Uterus (tissue), 4 donors: ENCODE results near the gene BCDIN3D. TPM values are rescaled to one million over a fixed set of nuclear protein-coding genes. Genes with fewer than 3 reads are reported as not detected.

Experiments used
- DNase-seq, 2 donors: peaks; one replicate each; pipeline ENCODE4 v3.0.0-alpha.2; 2019 to 2020
- H3K27ac ChIP-seq, 2 donors: fragments of 200-600 bp; sonication (generic); 1 replicate in 1 of 2; 2 replicates in 1 of 2; pipeline ENCODE4 v1.5.1; 2016 to 2018
- H3K27me3 ChIP-seq, 2 donors: fragments of 200-600 bp; sonication (generic); one replicate each; pipeline ENCODE4 v1.5.1; 2018 to 2019; ENCODE audit warnings: control low read depth in 1 of 2
- H3K36me3 ChIP-seq, 2 donors: fragments of 200-600 bp; sonication (generic); one replicate each; pipeline ENCODE4 v1.5.1; 2019; ENCODE audit warnings: control low read depth in 1 of 2
- H3K4me1 ChIP-seq, 2 donors: fragments of 200-600 bp; sonication (generic); one replicate each; pipeline ENCODE4 v1.5.1; 2018 to 2019; ENCODE audit warnings: control low read depth in 1 of 2
- H3K4me3 ChIP-seq, 2 donors: fragments of 200-600 bp; sonication (generic); 1 replicate in 1 of 2; 2 replicates in 1 of 2; pipeline ENCODE4 v1.5.1; 2018 to 2019; ENCODE audit warnings: mild to moderate bottlenecking in 1 of 2
- H3K9me3 ChIP-seq, 2 donors: fragments of 200-600 bp; sonication (generic); one replicate each; pipeline ENCODE4 v1.5.1; 2019; ENCODE audit warnings: control low read depth in 1 of 2
- POLR2A ChIP-seq, 2 donors: fragments of 450-650 bp; IDR thresholded peaks; one replicate each; pipeline ENCODE4 v1.6.1; 2016; ENCODE audit warnings: antibody characterized with exemption in 2 of 2, mild to moderate bottlenecking in 1 of 2, moderate library complexity in 1 of 2
- intact Hi-C: fragments of 100-400 bp; cut with DNase I; formaldehyde crosslinking; loops from one replicate; pipeline ENCODE4 v1.15.1; 2023; ENCODE audit warnings: low total_unique reads
- total RNA-seq, 4 donors: library from RNA; depleted of rRNA in 3 of 4; stranded (reverse); fragments of >200 nt in 3 of 4; gene quantifications; one replicate each; pipeline versions ENCODE4 v1.1.0 to v1.2.4, GENCODE V29; 2014 to 2023
- TF ChIP-seq, protein P1 (sequence below), 4 experiments: fragments of 200-600 bp in 2 of 4; fragments of 450-650 bp in 2 of 4; sonication (generic) in 2 of 4; IDR thresholded peaks; one replicate each; pipeline ENCODE4 v1.5.1; 2016 to 2019; ENCODE audit warnings: antibody characterized with exemption in 4 of 4, mild to moderate bottlenecking in 2 of 4, moderate library complexity in 1 of 4
- donor health status: DM: yes; HTN: yes; CAD: no.

Gene BCDIN3D
- total RNA-seq, 4 donors from 2014 or later: 2.1 to 7.2 (median 2.7) TPM

- no peak overlapping the region for H3K4me3 ChIP-seq
- peak overlapping the region; percentile 72 to 88 for H3K27ac ChIP-seq
- peak; percentile 97 for DNase-seq
- TF ChIP-seq POLR2A (IDR thresholded peaks at IDR 0.05): peak in 1 of 2 donors; percentile 16
- TF ChIP-seq, protein P1, sequence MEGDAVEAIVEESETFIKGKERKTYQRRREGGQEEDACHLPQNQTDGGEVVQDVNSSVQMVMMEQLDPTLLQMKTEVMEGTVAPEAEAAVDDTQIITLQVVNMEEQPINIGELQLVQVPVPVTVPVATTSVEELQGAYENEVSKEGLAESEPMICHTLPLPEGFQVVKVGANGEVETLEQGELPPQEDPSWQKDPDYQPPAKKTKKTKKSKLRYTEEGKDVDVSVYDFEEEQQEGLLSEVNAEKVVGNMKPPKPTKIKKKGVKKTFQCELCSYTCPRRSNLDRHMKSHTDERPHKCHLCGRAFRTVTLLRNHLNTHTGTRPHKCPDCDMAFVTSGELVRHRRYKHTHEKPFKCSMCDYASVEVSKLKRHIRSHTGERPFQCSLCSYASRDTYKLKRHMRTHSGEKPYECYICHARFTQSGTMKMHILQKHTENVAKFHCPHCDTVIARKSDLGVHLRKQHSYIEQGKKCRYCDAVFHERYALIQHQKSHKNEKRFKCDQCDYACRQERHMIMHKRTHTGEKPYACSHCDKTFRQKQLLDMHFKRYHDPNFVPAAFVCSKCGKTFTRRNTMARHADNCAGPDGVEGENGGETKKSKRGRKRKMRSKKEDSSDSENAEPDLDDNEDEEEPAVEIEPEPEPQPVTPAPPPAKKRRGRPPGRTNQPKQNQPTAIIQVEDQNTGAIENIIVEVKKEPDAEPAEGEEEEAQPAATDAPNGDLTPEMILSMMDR (IDR thresholded peaks at IDR 0.05): peak in 1 of 4 experiments; percentile 34
- H3K4me1 ChIP-seq: peaks cover 15 to 20% of the 10 kb centered on the region in 2 donors
- no peaks in the 10 kb centered on the region for H3K27me3 ChIP-seq
- H3K36me3 ChIP-seq: no peaks in the 10 kb centered on the region
- no peaks in the 10 kb centered on the region for H3K9me3 ChIP-seq
- intact Hi-C loops: loop anchor here (5.0 kb wide), 1 partner anchor 98 kb away; no protein-coding TSS in a partner anchor
These were observed 26.3 kb upstream of the BCDIN3D start for GRCh38 chr12:49868952-49869815.

GRCh38 chr12:49868449-49868848 is 25.5 kb upstream of the BCDIN3D start:
- Histone ChIP-seq H3K4me3 (no peak overlapping the region), H3K4me1 (peaks cover 15 to 20% of the 10 kb centered on the region in 2 donors), H3K27me3 (no peaks in the 10 kb centered on the region), H3K36me3 (no peaks in the 10 kb centered on the region), H3K9me3 (no peaks in the 10 kb centered on the region), H3K27ac (peak overlapping the region; percentile 72 to 88)
- TF ChIP-seq, protein P1 (IDR thresholded peaks at IDR 0.05): no peak
- TF ChIP-seq POLR2A (IDR thresholded peaks at IDR 0.05): no peak
- peak; percentile 36 to 48 for DNase-seq
- intact Hi-C loops: loop anchor here (5.0 kb wide), 1 partner anchor 99 kb away; no protein-coding TSS in a partner anchor

DNA sequence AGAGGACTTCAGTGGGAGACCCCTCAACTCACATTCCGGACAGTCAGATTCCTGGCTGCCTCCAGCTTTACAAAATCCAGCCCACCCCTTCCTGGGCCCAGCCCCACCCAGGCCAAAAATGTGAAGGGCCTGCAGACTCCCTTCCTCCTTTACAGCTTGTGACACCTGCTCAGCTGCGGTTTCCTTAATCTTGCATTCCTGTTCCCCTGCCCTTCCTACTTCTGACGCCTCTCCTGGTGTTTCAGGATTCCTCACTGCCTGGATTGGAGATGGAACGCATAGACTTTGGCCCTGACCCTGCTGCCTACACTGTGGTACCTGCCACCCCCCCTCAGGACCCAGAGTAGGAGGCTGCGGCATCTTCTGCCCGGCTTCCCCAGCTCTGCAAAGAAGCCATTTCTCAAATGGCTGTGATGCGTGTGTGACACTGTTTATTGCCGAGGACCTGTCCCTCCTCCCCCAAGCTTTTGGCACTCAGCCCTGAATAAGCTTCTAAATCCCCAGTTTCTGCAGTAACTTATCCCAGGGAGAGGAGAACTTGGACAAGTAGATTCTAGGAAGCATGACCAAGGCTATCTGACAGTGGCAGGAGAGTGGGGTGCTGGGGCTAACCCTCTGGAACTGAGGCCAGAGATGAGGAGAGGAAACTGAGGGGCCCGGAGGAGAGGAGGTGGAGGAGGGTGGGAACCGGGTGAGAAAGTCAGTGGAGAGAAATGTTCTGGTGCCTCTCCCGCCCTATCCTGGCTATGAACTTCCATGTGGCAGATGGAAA is 24.9 kb upstream of the BCDIN3D start:
- peaks cover 15 to 20% of the 10 kb centered on the region in 2 donors for H3K4me1 ChIP-seq
- H3K36me3 ChIP-seq: no peaks in the 10 kb centered on the region
- no peak overlapping the region for H3K4me3 ChIP-seq
- TF ChIP-seq POLR2A (IDR thresholded peaks at IDR 0.05): no peak
- TF ChIP-seq, protein P1 (IDR thresholded peaks at IDR 0.05): no peak
- no peak for DNase-seq
- intact Hi-C loops: loop anchor here (5.0 kb wide), 1 partner anchor 100 kb away; no protein-coding TSS in a partner anchor
- peak overlapping the region; percentile 72 to 88 for H3K27ac ChIP-seq
- no peaks in the 10 kb centered on the region for H3K9me3 ChIP-seq
- no peaks in the 10 kb centered on the region for H3K27me3 ChIP-seq

GRCh38 chr12:49866859-49867569 is 24.1 kb upstream of the BCDIN3D start:
- TF ChIP-seq, protein P1 (IDR thresholded peaks at IDR 0.05): peak; percentile 93 to 99 (median 96)
- TF ChIP-seq POLR2A (IDR thresholded peaks at IDR 0.05): peak in 1 of 2 donors; percentile 13
- H3K27me3 ChIP-seq: no peaks in the 10 kb centered on the region
- H3K9me3 ChIP-seq: no peaks in the 10 kb centered on the region
- peak; percentile 82 to 83 for DNase-seq
- peaks cover 15 to 20% of the 10 kb centered on the region in 2 donors for H3K4me1 ChIP-seq
- intact Hi-C loops: loop anchor here (5.0 kb wide), 1 partner anchor 100 kb away; no protein-coding TSS in a partner anchor
- no peaks in the 10 kb centered on the region for H3K36me3 ChIP-seq
- H3K27ac ChIP-seq: peak overlapping the region in 1 of 2 donors; percentile 88
- no peak overlapping the region for H3K4me3 ChIP-seq
